Keratinocyte (primary cell): ENCODE results near the gene GPBAR1. TPM values are rescaled to one million over a fixed set of nuclear protein-coding genes. Genes with fewer than 3 reads are reported as not detected.

Source experiments
- DNase-seq: peaks from one replicate; pipeline ENCODE4 v3.0.0-alpha.2; 2011; ENCODE audit warnings: low read depth, missing footprints, low spot score
- FAIRE-seq: peaks from 2 replicates; lab custom pipeline; 2011; peaks lifted over from hg19 to GRCh38; lab: Jason Lieb, UNC
- H2AFZ ChIP-seq: 2 replicates; pipeline ENCODE4 v1.6.0; 2012; ENCODE audit warnings: low read length, control low read depth, inconsistent platforms; ENCODE audit not compliant: control insufficient read depth
- H3K27ac ChIP-seq: 2 replicates; pipeline ENCODE4 v1.5.1; 2011; ENCODE audit warnings: low read length; ENCODE audit not compliant: control insufficient read depth, insufficient read depth
- H3K27me3 ChIP-seq: 3 replicates; pipeline ENCODE4 v1.6.0; 2011; ENCODE audit warnings: low read length; ENCODE audit not compliant: control insufficient read depth, insufficient read depth; ENCODE audit errors: extremely low read depth
- H3K36me3 ChIP-seq, 2 experiments: 2 replicates in 1 of 2; 3 replicates in 1 of 2; pipeline ENCODE4 v1.5.1; 2011; ENCODE audit warnings: low read length in 2 of 2, mild to moderate bottlenecking in 1 of 2; ENCODE audit not compliant: control insufficient read depth in 2 of 2, insufficient read depth in 2 of 2; ENCODE audit errors: extremely low read depth in 1 of 2
- H3K4me1 ChIP-seq: 3 replicates; pipeline ENCODE4 v1.5.1; 2011; ENCODE audit warnings: low read length; ENCODE audit not compliant: control insufficient read depth, insufficient read depth; ENCODE audit errors: extremely low read depth
- H3K4me2 ChIP-seq: 3 replicates; pipeline ENCODE4 v1.6.0; 2011; ENCODE audit warnings: low read depth, low read length; ENCODE audit not compliant: control insufficient read depth, insufficient read depth; ENCODE audit errors: extremely low read depth
- H3K4me3 ChIP-seq, 3 experiments: fragments of 200-600 bp in 1 of 3; sonication (generic) in 1 of 3; 2 replicates in 2 of 3; 3 replicates in 1 of 3; pipeline ENCODE4 v1.5.1; 2011 to 2016; ENCODE audit warnings: low read length in 3 of 3, mild to moderate bottlenecking in 3 of 3, control low read depth in 2 of 3, inconsistent platforms in 1 of 3, low read depth in 1 of 3, mixed read lengths in 1 of 3, mixed run types in 1 of 3, moderate library complexity in 1 of 3; ENCODE audit not compliant: control insufficient read depth in 2 of 3, insufficient read depth in 2 of 3; ENCODE audit errors: extremely low read depth in 1 of 3
- H3K79me2 ChIP-seq: 2 replicates; pipeline ENCODE4 v1.6.0; 2012; ENCODE audit warnings: low read length; ENCODE audit not compliant: control insufficient read depth, insufficient read depth
- H3K9ac ChIP-seq: 3 replicates; pipeline ENCODE4 v1.6.0; 2011; ENCODE audit warnings: low read length; ENCODE audit not compliant: control insufficient read depth, insufficient read depth; ENCODE audit errors: extremely low read depth
- H3K9me1 ChIP-seq: 3 replicates; pipeline ENCODE4 v1.6.0; 2011; ENCODE audit warnings: low read length; ENCODE audit not compliant: control insufficient read depth, insufficient read depth; ENCODE audit errors: extremely low read depth
- H3K9me3 ChIP-seq: 2 replicates; pipeline ENCODE4 v1.5.1; 2012; ENCODE audit warnings: low read depth, low read length; ENCODE audit not compliant: control insufficient read depth
- H4K20me1 ChIP-seq: 3 replicates; pipeline ENCODE4 v1.6.0; 2011; ENCODE audit warnings: low read length; ENCODE audit not compliant: control insufficient read depth, insufficient read depth; ENCODE audit errors: extremely low read depth
- EZH2 ChIP-seq: IDR thresholded peaks from one replicate; pipeline ENCODE4 v1.6.1; 2012; ENCODE audit warnings: inconsistent platforms, mild to moderate bottlenecking, low read length, moderate library complexity
- dilution Hi-C: fragments of 300-500 bp; cut with MboI; formaldehyde crosslinking; loops from one replicate; pipeline ENCODE4 v1.7.0; 2020; ENCODE audit warnings: low sequenced_read_pairs; ENCODE audit not compliant: extremely low pct_ligation_motif_present
- polyA plus RNA-seq, 5 experiments: library from polyadenylated mRNA; depleted of rRNA in 3 of 5; stranded (reverse) in 3 of 5; stranded (forward) in 1 of 5; unstranded in 1 of 5; fragments of >200 nt; gene quantifications; 1 replicate in 1 of 5; 2 replicates in 3 of 5; 3 replicates in 1 of 5; pipeline versions ENCODE4 v1.2.1 to v1.2.3, GENCODE V29; 2011 to 2012; ENCODE audit warnings: missing spikeins in 2 of 5, low read depth in 1 of 5, low replicate concordance in 1 of 5
- TF ChIP-seq, protein P1 (sequence below), 3 experiments: IDR thresholded peaks in 1 of 3; conservative IDR thresholded peaks in 1 of 3; optimal IDR thresholded peaks in 1 of 3; 2 replicates in 2 of 3; 3 replicates in 1 of 3; pipeline versions ENCODE3 to v1.5.1; 2011; ENCODE audit warnings: low read length in 3 of 3, mild to moderate bottlenecking in 3 of 3, moderate library complexity in 2 of 3, control low read depth in 1 of 3, inconsistent platforms in 1 of 3; ENCODE audit not compliant: insufficient read depth in 2 of 3; ENCODE audit errors: extremely low read depth in 1 of 3

GPBAR1 gene
- polyA plus RNA-seq, 1 donor (not counting 4 experiments of a cell fraction or from before 2014, with no cell fraction given): 0.12 TPM

DNA sequence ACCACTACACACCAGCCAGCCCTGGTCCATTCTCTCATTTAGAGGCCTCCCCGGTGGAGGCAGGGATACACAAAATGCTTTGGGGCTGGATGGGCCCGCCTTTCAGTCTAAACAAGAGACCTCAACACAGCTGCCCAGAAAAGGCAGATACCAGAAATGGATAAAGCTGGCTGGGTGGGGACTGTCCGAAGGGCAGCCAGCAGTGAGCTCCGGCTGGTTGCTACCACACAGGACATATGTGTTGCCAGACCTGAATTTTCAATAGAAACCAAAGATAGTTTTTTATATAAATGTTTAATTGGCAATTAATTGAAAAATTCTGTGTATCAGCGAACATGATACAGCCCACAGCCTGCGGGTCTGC lies 1.4 kb downstream of the GPBAR1 start:
- peaks cover 26% of the 10 kb centered on the region in 2 experiments for H3K36me3 ChIP-seq
- no peak overlapping the region for H3K9ac ChIP-seq
- no peaks in the 10 kb centered on the region for H3K27me3 ChIP-seq
- H3K9me1 ChIP-seq: no peaks in the 10 kb centered on the region
- no peak overlapping the region for H2AFZ ChIP-seq
- H4K20me1 ChIP-seq: peaks cover 6% of the 10 kb centered on the region
- no peak for FAIRE-seq
- H3K4me2 ChIP-seq: no peak overlapping the region
- DNase-seq: no peak
- no peak overlapping the region for H3K4me3 ChIP-seq
- H3K9me3 ChIP-seq: no peaks in the 10 kb centered on the region
- dilution Hi-C loops: no loop called here
- no peak for TF ChIP-seq EZH2
- TF ChIP-seq, protein P1, sequence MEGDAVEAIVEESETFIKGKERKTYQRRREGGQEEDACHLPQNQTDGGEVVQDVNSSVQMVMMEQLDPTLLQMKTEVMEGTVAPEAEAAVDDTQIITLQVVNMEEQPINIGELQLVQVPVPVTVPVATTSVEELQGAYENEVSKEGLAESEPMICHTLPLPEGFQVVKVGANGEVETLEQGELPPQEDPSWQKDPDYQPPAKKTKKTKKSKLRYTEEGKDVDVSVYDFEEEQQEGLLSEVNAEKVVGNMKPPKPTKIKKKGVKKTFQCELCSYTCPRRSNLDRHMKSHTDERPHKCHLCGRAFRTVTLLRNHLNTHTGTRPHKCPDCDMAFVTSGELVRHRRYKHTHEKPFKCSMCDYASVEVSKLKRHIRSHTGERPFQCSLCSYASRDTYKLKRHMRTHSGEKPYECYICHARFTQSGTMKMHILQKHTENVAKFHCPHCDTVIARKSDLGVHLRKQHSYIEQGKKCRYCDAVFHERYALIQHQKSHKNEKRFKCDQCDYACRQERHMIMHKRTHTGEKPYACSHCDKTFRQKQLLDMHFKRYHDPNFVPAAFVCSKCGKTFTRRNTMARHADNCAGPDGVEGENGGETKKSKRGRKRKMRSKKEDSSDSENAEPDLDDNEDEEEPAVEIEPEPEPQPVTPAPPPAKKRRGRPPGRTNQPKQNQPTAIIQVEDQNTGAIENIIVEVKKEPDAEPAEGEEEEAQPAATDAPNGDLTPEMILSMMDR (optimal IDR thresholded peaks at IDR 0.05 in 1 of 3, IDR thresholded peaks at IDR 0.05 in 1 of 3, conservative IDR thresholded peaks at IDR 0.05 in 1 of 3; ENCODE audit: extremely low read depth in 1 of 3, insufficient read depth in 2 of 3, low read length in 3 of 3): no peak
- H3K79me2 ChIP-seq: peaks cover under 1% of the 10 kb centered on the region
- H3K4me1 ChIP-seq: peaks cover 3% of the 10 kb centered on the region
- no peak overlapping the region for H3K27ac ChIP-seq

GRCh38 chr2:218262631-218263586 lies 2.1 kb downstream of the GPBAR1 start:
- H3K79me2 ChIP-seq: peaks cover 4% of the 10 kb centered on the region
- no peak overlapping the region for H3K4me3 ChIP-seq
- H3K27ac ChIP-seq: no peak overlapping the region
- no peak overlapping the region for H3K9ac ChIP-seq
- peaks cover 3% of the 10 kb centered on the region for H3K4me1 ChIP-seq
- dilution Hi-C loops: no loop called here
- no peak for FAIRE-seq
- TF ChIP-seq EZH2: no peak
- TF ChIP-seq, protein P1 (optimal IDR thresholded peaks at IDR 0.05 in 1 of 3, IDR thresholded peaks at IDR 0.05 in 1 of 3, conservative IDR thresholded peaks at IDR 0.05 in 1 of 3; ENCODE audit: extremely low read depth in 1 of 3, insufficient read depth in 2 of 3, low read length in 3 of 3): no peak
- H3K27me3 ChIP-seq: no peaks in the 10 kb centered on the region
- H3K4me2 ChIP-seq: no peak overlapping the region
- no peaks in the 10 kb centered on the region for H3K9me3 ChIP-seq
- no peak overlapping the region for H2AFZ ChIP-seq
- no peaks in the 10 kb centered on the region for H3K9me1 ChIP-seq
- H3K36me3 ChIP-seq: peaks cover 29 to 31% of the 10 kb centered on the region in 2 experiments
- no peak for DNase-seq
- H4K20me1 ChIP-seq: peaks cover 3% of the 10 kb centered on the region
